HepG2 (cell line): ENCODE measurements around the gene DUSP8. TPM values are rescaled to one million over a fixed set of nuclear protein-coding genes. Genes with fewer than 3 reads are reported as not detected.

Source experiments
- ATAC-seq: fragments of 200-7000 bp; cut with Tn5 transposase; 3 replicates; pipeline ENCODE4 v1.9.1; 2020; ENCODE audit warnings: mild to moderate bottlenecking, moderate library complexity
- BruUV-seq: library from RNA; stranded (reverse); fragments of 400-500 nt; replicated peaks from 2 replicates; lab custom pipeline; 2021; lab: Mats Ljungman, UMichigan
- CTCF ChIA-PET: fragments of 300-600 bp; formaldehyde crosslinking; extraction: SDS; loops from one replicate; lab custom pipeline; 2021; ENCODE audit warnings: low total read pairs, inconsistent platforms, low intra/inter-chr PET ratio; lab: Yijun Ruan, JAX
- POLR2A ChIA-PET: fragments of 350-600 bp; sonication (Branson Sonifier 250); formaldehyde crosslinking; loops from one replicate; lab custom pipeline; 2020; ENCODE audit warnings: antibody characterized with exemption, inconsistent platforms; lab: Yijun Ruan, JAX
- DNase-seq: peaks from one replicate; pipeline ENCODE4 v3.0.0-alpha.2; 2015; ENCODE audit warnings: low spot score
- FAIRE-seq: peaks from 3 replicates; lab custom pipeline; 2011; peaks lifted over from hg19 to GRCh38; lab: Jason Lieb, UNC
- H2AFZ ChIP-seq: one replicate; pipeline ENCODE4 v1.6.1; 2011; ENCODE audit warnings: low read length, inconsistent platforms
- H3K27ac ChIP-seq: fragments of 300-600 bp; 3 replicates; pipeline ENCODE4 v1.8.0; 2011; ENCODE audit warnings: mixed run types, mild to moderate bottlenecking, mixed read lengths, low read length, inconsistent platforms; ENCODE audit not compliant: insufficient read depth; ENCODE audit errors: extremely low read length
- H3K27me3 ChIP-seq, 2 experiments: fragments of 200-600 bp in 1 of 2; 2 replicates in 1 of 2; 3 replicates in 1 of 2; pipeline versions ENCODE4 v1.6.0 to v1.8.0; 2011; ENCODE audit warnings: low read length in 2 of 2, mild to moderate bottlenecking in 2 of 2, moderate library complexity in 2 of 2, inconsistent platforms in 1 of 2; ENCODE audit not compliant: insufficient read depth in 2 of 2, control insufficient read depth in 1 of 2
- H3K36me3 ChIP-seq, 2 experiments: fragments of 200-600 bp in 1 of 2; replicated peaks in 1 of 2; 2 replicates in 1 of 2; 3 replicates in 1 of 2; pipeline versions ENCODE4 v1.5.1 to v1.8.0; 2011; ENCODE audit warnings: low read length in 2 of 2, inconsistent platforms in 1 of 2; ENCODE audit not compliant: insufficient read depth in 2 of 2, control insufficient read depth in 1 of 2
- H3K4me1 ChIP-seq: 2 replicates; pipeline ENCODE4 v1.5.1; 2012; ENCODE audit warnings: low read length, inconsistent platforms; ENCODE audit not compliant: insufficient read depth
- H3K4me2 ChIP-seq: 2 replicates; pipeline ENCODE4 v1.6.0; 2011; ENCODE audit warnings: low read depth, low read length, inconsistent platforms
- H3K4me3 ChIP-seq, 3 experiments: fragments of 200-600 bp in 1 of 3; sonication (generic), shearing (Covaris generic) in 1 of 3; replicated peaks in 1 of 3; 2 replicates each; pipeline ENCODE4 v1.5.1; 2011 to 2016; ENCODE audit warnings: low read length in 3 of 3, inconsistent platforms in 2 of 3, low read depth in 2 of 3, mild to moderate bottlenecking in 2 of 3, control low read depth in 1 of 3, mixed read lengths in 1 of 3; ENCODE audit not compliant: insufficient read depth in 1 of 3
- H3K79me2 ChIP-seq: one replicate; pipeline ENCODE4 v1.6.1; 2011; ENCODE audit warnings: low read length, inconsistent platforms; ENCODE audit not compliant: insufficient read depth
- H3K9ac ChIP-seq: 2 replicates; pipeline ENCODE4 v1.6.0; 2011; ENCODE audit warnings: mild to moderate bottlenecking, low read depth, low read length, inconsistent platforms; ENCODE audit not compliant: insufficient read depth
- H3K9me3 ChIP-seq: 2 replicates; pipeline ENCODE4 v1.5.1; 2012; ENCODE audit warnings: mild to moderate bottlenecking, low read length
- H4K20me1 ChIP-seq: 2 replicates; pipeline ENCODE4 v1.6.0; 2011; ENCODE audit warnings: inconsistent platforms, mild to moderate bottlenecking, low read length, moderate library complexity; ENCODE audit not compliant: insufficient read depth
- ATRX ChIP-seq: sonication (generic); formaldehyde crosslinking; IDR thresholded peaks from 2 replicates; pipeline ENCODE4 v1.4.0; 2020; ENCODE audit warnings: missing genetic modification reagents, borderline replicate concordance
- CBFB ChIP-seq: sonication (generic); formaldehyde crosslinking; IDR thresholded peaks from 2 replicates; pipeline ENCODE4 v1.4.0; 2020; ENCODE audit warnings: missing genetic modification reagents
- KDM5B ChIP-seq: sonication (generic); formaldehyde crosslinking; IDR thresholded peaks from 2 replicates; pipeline ENCODE4 v1.4.0; 2020; ENCODE audit warnings: missing genetic modification reagents, mild to moderate bottlenecking, borderline replicate concordance
- MIER2 ChIP-seq: IDR thresholded peaks from 2 replicates; pipeline ENCODE4 v1.6.1; 2016; ENCODE audit warnings: missing biosample characterization, missing genetic modification reagents
- MLX ChIP-seq: IDR thresholded peaks from 2 replicates; pipeline ENCODE4 v1.6.1; 2016
- MTF1 ChIP-seq: sonication (generic); formaldehyde crosslinking; IDR thresholded peaks from 2 replicates; pipeline ENCODE4 v1.5.0; 2020; ENCODE audit warnings: missing genetic modification reagents
- NFE2 ChIP-seq: sonication (generic); formaldehyde crosslinking; IDR thresholded peaks from 2 replicates; pipeline ENCODE4 v1.4.0; 2020; ENCODE audit warnings: missing genetic modification reagents
- RNF219 ChIP-seq: sonication (generic); formaldehyde crosslinking; IDR thresholded peaks from 2 replicates; pipeline ENCODE4 v1.5.0; 2020; ENCODE audit warnings: mild to moderate bottlenecking, missing genetic modification reagents
- SP5 ChIP-seq: IDR thresholded peaks from 2 replicates; pipeline ENCODE4 v1.6.1; 2016; ENCODE audit warnings: low read depth, borderline replicate concordance
- ZBTB33 ChIP-seq: sonication (generic); formaldehyde crosslinking; IDR thresholded peaks from 2 replicates; pipeline ENCODE4 v1.4.0; 2020; ENCODE audit warnings: missing genetic modification reagents
- ZBTB38 ChIP-seq: sonication (generic); formaldehyde crosslinking; IDR thresholded peaks from 2 replicates; pipeline ENCODE4 v1.5.1; 2020; ENCODE audit warnings: mild to moderate bottlenecking, missing genetic modification reagents
- WGBS: methylation state at CpG from one replicate; pipeline ENCODE4 v1.1.6; 2017; ENCODE audit warnings: low lambda C conversion rate; 5-methylcytosine and 5-hydroxymethylcytosine counted together
- in situ Hi-C: cut with HindIII; loops from 2 replicates; pipeline ENCODE4 v1.10.0; 2017; ENCODE audit warnings: low pct_unique_long_range_greater_than_20kb; ENCODE audit not compliant: extremely low pct_ligation_motif_present
- intact Hi-C: fragments of 100-400 bp; cut with micrococcal nuclease; formaldehyde crosslinking; loops from one replicate; pipeline ENCODE4 v1.10.0; 2022; ENCODE audit not compliant: unreplicated experiment
- polyA plus RNA-seq, 8 experiments: library from polyadenylated mRNA; depleted of rRNA in 3 of 8; stranded (reverse) in 7 of 8; unstranded in 1 of 8; fragments of >200 nt; fragmentation: Illumina TruSeq in 4 of 8; extraction: Trizol in 4 of 8; gene quantifications; 2 replicates each; pipeline versions ENCODE4 v1.2.1 to v1.2.3, GENCODE V29; 2011 to 2016; ENCODE audit warnings: low read depth in 4 of 8, missing spikeins in 1 of 8, mixed read lengths in 1 of 8; ENCODE audit not compliant: insufficient read depth in 1 of 8
- total RNA-seq, 5 experiments: library from RNA; depleted of rRNA; stranded (reverse); fragments of >200 nt; fragmentation: Illumina TruSeq; extraction: Trizol; gene quantifications; 2 replicates each; pipeline ENCODE4 v1.2.3, GENCODE V29; 2016; ENCODE audit warnings: low read depth in 1 of 5
- TF ChIP-seq, protein P1 (sequence below): sonication (generic); formaldehyde crosslinking; IDR thresholded peaks from 2 replicates; pipeline ENCODE4 v1.9.0; 2022; ENCODE audit warnings: missing genetic modification reagents, mild to moderate bottlenecking, borderline replicate concordance

The DUSP8 gene
- total and polyA plus RNA-seq, 2 of the 13 experiments (the other 11 are each of a cell fraction or from before 2014, with no cell fraction given): 1.8 to 8.0 TPM

- TF ChIP-seq CBFB (CRISPR knock-in tag): no peak
- TF ChIP-seq KDM5B (CRISPR knock-in tag): no peak
- no peak for TF ChIP-seq MLX (CRISPR knock-in tag)
Observed at GRCh38 chr11:1561955-1562354, 10.1 kb downstream of the DUSP8 start (continued).

DNA sequence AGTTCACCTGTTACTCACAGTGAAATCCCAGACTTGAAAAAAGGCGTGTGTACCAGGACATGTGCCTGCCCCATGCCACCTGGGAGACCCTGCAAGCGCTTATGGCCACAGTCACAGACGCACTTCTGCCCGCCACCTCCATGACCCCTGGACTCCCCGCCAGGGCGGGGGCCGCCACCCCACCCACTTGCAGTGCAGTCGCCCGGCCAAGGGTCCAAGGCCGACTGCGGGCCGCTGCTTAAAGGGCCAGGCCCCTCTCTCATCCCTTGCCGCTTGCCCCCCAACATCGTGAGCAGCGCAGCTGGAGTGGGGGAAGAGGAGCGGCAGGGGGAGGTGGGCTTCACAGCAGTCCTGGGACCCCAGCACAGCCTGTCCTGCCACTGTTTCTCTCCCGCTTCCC, 10.8 kb downstream of the DUSP8 start:
- no peaks in the 10 kb centered on the region for H3K4me1 ChIP-seq
- BruUV-seq: no TSS peak
- TF ChIP-seq SP5: no peak
- TF ChIP-seq ZBTB38 (CRISPR knock-in tag): 0 out of 2 replicates have a peak, but pooled peaks have one; percentile 23
- TF ChIP-seq, protein P1, sequence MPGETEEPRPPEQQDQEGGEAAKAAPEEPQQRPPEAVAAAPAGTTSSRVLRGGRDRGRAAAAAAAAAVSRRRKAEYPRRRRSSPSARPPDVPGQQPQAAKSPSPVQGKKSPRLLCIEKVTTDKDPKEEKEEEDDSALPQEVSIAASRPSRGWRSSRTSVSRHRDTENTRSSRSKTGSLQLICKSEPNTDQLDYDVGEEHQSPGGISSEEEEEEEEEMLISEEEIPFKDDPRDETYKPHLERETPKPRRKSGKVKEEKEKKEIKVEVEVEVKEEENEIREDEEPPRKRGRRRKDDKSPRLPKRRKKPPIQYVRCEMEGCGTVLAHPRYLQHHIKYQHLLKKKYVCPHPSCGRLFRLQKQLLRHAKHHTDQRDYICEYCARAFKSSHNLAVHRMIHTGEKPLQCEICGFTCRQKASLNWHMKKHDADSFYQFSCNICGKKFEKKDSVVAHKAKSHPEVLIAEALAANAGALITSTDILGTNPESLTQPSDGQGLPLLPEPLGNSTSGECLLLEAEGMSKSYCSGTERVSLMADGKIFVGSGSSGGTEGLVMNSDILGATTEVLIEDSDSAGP (CRISPR knock-in tag): peak; percentile 88
- TF ChIP-seq ATRX (CRISPR knock-in tag): no peak
- no peak for TF ChIP-seq MTF1 (CRISPR knock-in tag)
- no peak for TF ChIP-seq MIER2 (CRISPR knock-in tag)
- TF ChIP-seq NFE2: no peak
- TF ChIP-seq RNF219 (CRISPR knock-in tag): no peak
- TF ChIP-seq ZBTB33 (CRISPR knock-in tag): peak; percentile 53; the same call in 1 of the 2 replicates

More for the DNA sequence above, 10.8 kb downstream of the DUSP8 start:
- peaks cover 0 to 1% of the 10 kb centered on the region in 2 experiments; a peak in 1 of 5 replicates for H3K36me3 ChIP-seq
- H3K4me2 ChIP-seq: no peak overlapping the region
- H3K9ac ChIP-seq: no peak overlapping the region
- no peak overlapping the region for H3K27ac ChIP-seq
- ATAC-seq (no peak), DNase-seq (no peak), FAIRE-seq (no peak)
- in situ Hi-C loops (no loop called here), intact Hi-C loops (no loop called here)
- no peaks in the 10 kb centered on the region for H3K9me3 ChIP-seq
- H3K4me3 ChIP-seq: no peak overlapping the region
- no peaks in the 10 kb centered on the region for H3K79me2 ChIP-seq
- peaks cover 7% of the 10 kb centered on the region; the same call in 1 of the 2 replicates for H4K20me1 ChIP-seq
- WGBS: 97% methylated on average over 6 of the region's 17 CpGs
- H2AFZ ChIP-seq: no peak overlapping the region
- ChIA-PET POLR2A (no interaction called here), CTCF (no interaction called here)
- H3K27me3 ChIP-seq: no peaks in the 10 kb centered on the region
